CD4-positive, alpha-beta memory T cell (primary cell): ENCODE results near the gene PHF5A. TPM values are rescaled to one million over a fixed set of nuclear protein-coding genes. Genes with fewer than 3 reads are reported as not detected.
A peak's percentile ranks its signal among the peaks of the same experiment; 100 is the strongest.

Experiments
- CTCF ChIA-PET: fragments of 350-600 bp; sonication (Branson Sonifier 250); formaldehyde crosslinking; loops from one replicate; lab custom pipeline; 2021; ENCODE audit warnings: inconsistent platforms; ENCODE audit not compliant: partially characterized antibody; lab: Charles Lee
- POLR2A ChIA-PET: fragments of 350-600 bp; sonication (Branson Sonifier 250); formaldehyde crosslinking; loops from one replicate; lab custom pipeline; 2021; ENCODE audit not compliant: partially characterized antibody; lab: Charles Lee
- DNase-seq, 5 donors: peaks; one replicate each; pipeline versions ENCODE4 v3.0.0 to v3.0.0-alpha.2; 2020 to 2022; ENCODE audit warnings: mixed read lengths in 1 of 5
- H3K27ac ChIP-seq: one replicate; pipeline ENCODE4 v1.7.0; 2013; ENCODE audit warnings: low read depth, low read length
- H3K27me3 ChIP-seq: 2 replicates; pipeline ENCODE4 v1.7.0; 2013; ENCODE audit warnings: mild to moderate bottlenecking, low read length, moderate library complexity; ENCODE audit not compliant: insufficient read depth
- H3K36me3 ChIP-seq: 2 replicates; pipeline ENCODE4 v1.7.0; 2013; ENCODE audit warnings: mild to moderate bottlenecking, low read length, moderate library complexity; ENCODE audit not compliant: insufficient read depth
- H3K4me1 ChIP-seq: 2 replicates; pipeline ENCODE4 v1.7.0; 2013; ENCODE audit warnings: mild to moderate bottlenecking, low read length, moderate library complexity; ENCODE audit not compliant: insufficient read depth
- H3K4me3 ChIP-seq, 2 donors: one replicate each; pipeline ENCODE4 v1.7.0; 2013; ENCODE audit warnings: low read length in 2 of 2, mild to moderate bottlenecking in 1 of 2
- H3K9me3 ChIP-seq, 2 donors: one replicate each; pipeline ENCODE4 v1.7.0; 2013; ENCODE audit warnings: low read length in 2 of 2, control low read depth in 1 of 2; ENCODE audit not compliant: control insufficient read depth in 1 of 2
- H3K27ac Mint-ChIP-seq, 7 donors: one replicate each; pipeline ENCODE4 v1.8.0; 2020 to 2021; ENCODE audit warnings: mixed read lengths in 7 of 7, mild to moderate bottlenecking in 6 of 7, inconsistent platforms in 3 of 7, moderate library complexity in 3 of 7
- H3K27me3 Mint-ChIP-seq, 2 donors: one replicate each; pipeline ENCODE4 v1.8.0; 2020 to 2021; ENCODE audit warnings: mixed read lengths in 2 of 2
- H3K36me3 Mint-ChIP-seq, 2 donors: one replicate each; pipeline ENCODE4 v1.8.0; 2020 to 2021; ENCODE audit warnings: mixed read lengths in 2 of 2, inconsistent platforms in 1 of 2, mild to moderate bottlenecking in 1 of 2
- H3K4me1 Mint-ChIP-seq, 4 donors: one replicate each; pipeline ENCODE4 v1.8.0; 2020 to 2021; ENCODE audit warnings: mixed read lengths in 4 of 4, mild to moderate bottlenecking in 1 of 4
- H3K4me3 Mint-ChIP-seq, 8 donors: one replicate each; pipeline ENCODE4 v1.8.0; 2020 to 2021; ENCODE audit warnings: mixed read lengths in 8 of 8, mild to moderate bottlenecking in 7 of 8, moderate library complexity in 6 of 8, inconsistent platforms in 3 of 8
- H3K9me3 Mint-ChIP-seq, 8 donors: one replicate each; pipeline ENCODE4 v1.8.0; 2020 to 2021; ENCODE audit warnings: mixed read lengths in 8 of 8, mild to moderate bottlenecking in 5 of 8, inconsistent platforms in 3 of 8, moderate library complexity in 1 of 8
- intact Hi-C: fragments of 100-400 bp; cut with micrococcal nuclease; formaldehyde crosslinking; loops from one replicate; pipeline ENCODE4 v1.15.1; 2023
- polyA plus RNA-seq, 2 donors: library from polyadenylated mRNA; unstranded; fragments of 300-500 nt; fragmentation: Illumina TruSeq; gene quantifications; one replicate each; pipeline ENCODE4 v1.2.3, GENCODE V29; 2021
- total RNA-seq, 2 experiments: library from RNA; stranded (reverse); gene quantifications; one replicate each; pipeline ENCODE4 v1.2.3, GENCODE V29; 2021

Gene PHF5A
- total and polyA plus RNA-seq, 4 experiments from 2014 or later, result 19.7 to 39.2 (median 34.6) TPM

DNA sequence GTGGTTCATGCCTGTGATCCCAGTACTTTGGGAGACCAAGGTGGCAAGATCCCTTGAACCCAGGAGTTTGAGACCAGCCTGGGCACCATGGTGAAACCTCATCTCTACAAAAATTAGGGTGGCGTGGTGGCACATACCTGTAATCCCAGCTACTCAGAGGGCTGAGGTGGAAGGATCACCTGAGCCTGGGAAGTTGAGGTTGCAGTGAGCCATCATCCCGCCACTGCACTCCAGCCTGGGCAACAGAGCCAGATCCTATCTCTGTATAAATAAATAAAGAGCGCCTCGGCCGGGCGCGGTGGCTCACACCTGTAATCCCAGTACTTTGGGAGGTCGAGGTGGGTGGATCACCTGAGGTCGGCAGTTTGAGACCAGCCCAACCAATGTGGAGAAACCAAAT is 49.8 kb downstream of the PHF5A start:
- no peak for DNase-seq
- H3K36me3 ChIP-seq, result no peaks in the 10 kb centered on the region
- CTCF ChIA-PET, result interaction anchor here (0.6 to 1.8 kb wide), 2 partner anchors 100 to 385 kb away, joined by 3 to 4 read pairs; no protein-coding TSS in a partner anchor
- peaks cover 23% of the 10 kb centered on the region for H3K4me1 ChIP-seq
- H3K27ac ChIP-seq, result no peak overlapping the region
- Mint-ChIP-seq H3K27me3 (no peaks in the 10 kb centered on the region), H3K4me3 (no peak overlapping the region), H3K36me3 (peaks cover 0 to 5% of the 10 kb centered on the region in 2 donors), H3K4me1 (peaks cover 9 to 26% (median 17%) of the 10 kb centered on the region in 4 donors), H3K27ac (peak overlapping the region in 5 of 7 donors; percentile 4 to 61 (median 8)), H3K9me3 (no peaks in the 10 kb centered on the region)
- POLR2A ChIA-PET, result interaction anchor here (3.9 kb wide), 1 partner anchor 27 kb away, joined by 20 read pairs; the partner anchor contains the start of gene TOB2
- H3K9me3 ChIP-seq, result no peaks in the 10 kb centered on the region
- intact Hi-C loops, result no loop called here
- no peaks in the 10 kb centered on the region for H3K27me3 ChIP-seq
- no peak overlapping the region for H3K4me3 ChIP-seq

DNA sequence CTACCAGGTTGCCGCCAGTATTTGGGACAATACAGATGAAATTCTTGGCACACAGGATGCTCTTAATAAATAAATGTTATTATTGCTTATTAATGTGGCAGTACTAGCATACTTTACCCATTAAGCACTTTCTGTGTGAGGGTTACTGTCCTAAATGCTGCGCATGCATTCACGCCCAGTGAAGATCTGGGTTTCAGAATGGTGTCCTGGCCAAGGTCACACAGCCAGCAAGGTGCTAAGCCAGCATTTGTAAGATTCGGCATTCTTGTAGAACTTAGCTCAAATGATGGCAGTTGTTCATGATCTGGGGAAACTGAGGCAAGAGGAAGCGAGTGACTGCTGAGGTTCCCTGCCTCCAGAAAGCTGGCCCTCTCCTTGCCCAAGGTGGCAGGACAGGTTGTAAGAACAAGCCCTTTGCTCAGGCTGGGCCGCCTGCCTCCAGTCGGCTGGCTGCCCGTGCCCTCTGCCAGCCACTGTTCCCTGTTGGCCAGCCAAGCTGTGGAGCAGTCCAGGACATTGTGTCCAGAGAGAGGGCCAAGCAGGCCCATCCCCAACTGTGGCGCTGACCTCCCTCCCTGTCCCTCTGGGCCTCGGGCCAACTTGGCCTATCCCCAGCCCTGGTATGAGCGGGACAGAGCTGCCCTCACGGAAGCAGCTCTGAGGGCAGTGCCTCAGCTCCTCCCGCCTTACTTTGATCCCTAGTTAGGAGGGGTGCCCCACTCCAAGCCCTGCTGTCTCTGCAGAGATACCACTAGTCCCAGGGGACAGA is 50.7 kb downstream of the PHF5A start:
- no peaks in the 10 kb centered on the region for H3K27me3 ChIP-seq
- Mint-ChIP-seq H3K9me3 (no peaks in the 10 kb centered on the region), H3K27me3 (no peaks in the 10 kb centered on the region), H3K36me3 (peaks cover 0 to 9% of the 10 kb centered on the region in 2 donors), H3K4me3 (peak overlapping the region in 1 of 8 donors; percentile 36), H3K27ac (peak overlapping the region in 1 of 7 donors; percentile 61), H3K4me1 (peaks cover 9 to 32% (median 18%) of the 10 kb centered on the region in 4 donors)
- no peak overlapping the region for H3K4me3 ChIP-seq
- H3K27ac ChIP-seq, result no peak overlapping the region
- ChIA-PET POLR2A (interaction anchor here (1.8 to 3.9 kb wide), 2 partner anchors 28 to 51 kb away, joined by 5 to 20 read pairs; partner anchors contain the start of genes ACO2, PHF5A and TOB2), CTCF (interaction anchor here (1.5 kb wide), 1 partner anchor 14 kb away, joined by 11 read pairs; no protein-coding TSS in a partner anchor)
- no peak for DNase-seq
- peaks cover 26% of the 10 kb centered on the region for H3K4me1 ChIP-seq
- intact Hi-C loops, result no loop called here
- H3K9me3 ChIP-seq, result no peaks in the 10 kb centered on the region
- no peaks in the 10 kb centered on the region for H3K36me3 ChIP-seq

GRCh38 chr22:41415554-41415953 is 52.9 kb downstream of the PHF5A start:
- H3K4me3 Mint-ChIP-seq, result peak overlapping the region; percentile 67 to 98 (median 96)
- Histone ChIP-seq H3K9me3 (no peaks in the 10 kb centered on the region), H3K27me3 (no peaks in the 10 kb centered on the region), H3K27ac (peak overlapping the region; percentile 94), H3K4me1 (peaks cover 34% of the 10 kb centered on the region), H3K36me3 (no peaks in the 10 kb centered on the region), H3K4me3 (peak overlapping the region in 1 of 2 donors; percentile 18)
- intact Hi-C loops, result no loop called here
- peak overlapping the region in 6 of 7 donors; percentile 42 to 99 (median 80) for H3K27ac Mint-ChIP-seq
- peaks cover 0 to 9% of the 10 kb centered on the region in 2 donors for H3K36me3 Mint-ChIP-seq
- H3K9me3 Mint-ChIP-seq, result no peaks in the 10 kb centered on the region
- peaks cover 17 to 45% (median 31%) of the 10 kb centered on the region in 4 donors for H3K4me1 Mint-ChIP-seq
- DNase-seq, result no peak
- POLR2A ChIA-PET, result no interaction called here
- no peaks in the 10 kb centered on the region for H3K27me3 Mint-ChIP-seq
- CTCF ChIA-PET, result interaction anchor here (0.7 kb wide), 1 partner anchor 699 kb away, joined by 3 read pairs; no protein-coding TSS in a partner anchor

DNA sequence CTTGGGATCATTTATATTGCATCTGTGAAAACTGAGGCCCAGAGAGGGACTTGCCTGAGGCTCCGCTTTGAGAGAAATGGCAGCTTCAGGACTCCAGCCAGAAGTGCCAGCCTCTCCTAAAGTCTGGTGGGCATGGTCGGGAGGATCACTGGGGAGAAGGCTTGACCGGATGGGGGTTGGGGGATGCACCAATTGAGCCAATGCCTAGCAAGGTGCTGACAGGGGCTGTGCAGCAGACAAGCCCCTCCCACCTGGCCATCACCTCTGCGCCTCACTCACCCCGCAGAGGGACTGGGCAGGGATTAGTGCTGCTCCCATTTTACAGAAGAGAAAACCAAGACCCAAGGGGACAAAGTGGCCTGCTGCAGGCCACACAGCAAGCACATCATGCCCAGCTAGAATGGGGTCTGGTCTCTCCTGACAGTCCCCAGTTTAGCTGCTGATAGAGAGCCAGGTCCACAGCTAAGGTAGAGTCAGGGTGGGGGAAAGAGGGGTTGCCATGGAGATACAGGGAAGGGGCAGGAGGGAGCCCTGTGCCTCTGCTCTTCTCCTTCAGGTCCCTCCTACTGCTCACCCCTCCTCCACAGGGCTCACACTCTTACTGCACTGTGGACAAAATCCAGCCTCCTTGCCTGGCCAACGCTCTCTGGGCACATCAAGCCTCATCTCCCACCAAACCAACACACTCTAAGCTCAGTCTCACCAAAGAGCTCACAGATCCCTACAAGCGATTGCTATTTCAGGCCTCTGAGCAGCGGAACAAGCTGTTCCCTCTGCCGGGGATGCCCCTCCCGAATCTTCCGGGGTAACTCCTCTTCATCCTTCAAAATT is 57.3 kb downstream of the PHF5A start:
- DNase-seq, result no peak
- Mint-ChIP-seq H3K4me3 (peak overlapping the region in 2 of 8 donors; percentile 39 to 54), H3K36me3 (peaks cover 0 to 9% of the 10 kb centered on the region in 2 donors), H3K4me1 (peaks cover 13 to 40% (median 26%) of the 10 kb centered on the region in 4 donors), H3K9me3 (no peaks in the 10 kb centered on the region), H3K27me3 (no peaks in the 10 kb centered on the region), H3K27ac (peak overlapping the region; percentile 67 to 99 (median 98))
- CTCF ChIA-PET, result interaction anchor here (0.9 to 4.0 kb wide), 5 partner anchors 27 to 116 kb away, joined by 3 to 21 read pairs (median 3); no protein-coding TSS in a partner anchor
- intact Hi-C loops, result no loop called here
- Histone ChIP-seq H3K27me3 (no peaks in the 10 kb centered on the region), H3K36me3 (no peaks in the 10 kb centered on the region), H3K9me3 (no peaks in the 10 kb centered on the region), H3K4me1 (peaks cover 26% of the 10 kb centered on the region), H3K27ac (no peak overlapping the region), H3K4me3 (no peak overlapping the region)
- POLR2A ChIA-PET, result interaction anchor here (1.6 to 2.1 kb wide), 3 partner anchors 24 to 209 kb away, joined by 4 to 12 read pairs (median 6); partner anchors contain the start of genes DESI1, POLR3H and XRCC6

GRCh38 chr22:41410311-41410751 is 58.2 kb downstream of the PHF5A start:
- POLR2A ChIA-PET, result no interaction called here
- Histone ChIP-seq H3K36me3 (no peaks in the 10 kb centered on the region), H3K4me1 (peaks cover 25% of the 10 kb centered on the region), H3K9me3 (no peaks in the 10 kb centered on the region), H3K4me3 (no peak overlapping the region), H3K27ac (no peak overlapping the region), H3K27me3 (no peaks in the 10 kb centered on the region)
- H3K4me1 Mint-ChIP-seq, result peaks cover 13 to 34% (median 20%) of the 10 kb centered on the region in 4 donors
- CTCF ChIA-PET, result interaction anchor here (0.8 to 4.0 kb wide), 6 partner anchors 58 to 123 kb away, joined by 3 to 21 read pairs (median 4); partner anchors contain the start of gene PHF5A
- intact Hi-C loops, result no loop called here
- H3K9me3 Mint-ChIP-seq, result no peaks in the 10 kb centered on the region
- peak overlapping the region in 1 of 8 donors; percentile 36 for H3K4me3 Mint-ChIP-seq
- no peak for DNase-seq
- H3K27ac Mint-ChIP-seq, result peak overlapping the region in 6 of 7 donors; percentile 38 to 99 (median 60)
- peaks cover 0 to 9% of the 10 kb centered on the region in 2 donors for H3K36me3 Mint-ChIP-seq
- H3K27me3 Mint-ChIP-seq, result no peaks in the 10 kb centered on the region
